ENCODE measurements around the gene CCT2. TPM values are rescaled to one million over a fixed set of nuclear protein-coding genes. Genes with fewer than 3 reads are reported as not detected.

CCT2 gene
- total and polyA plus RNA-seq, 2 of the 13 experiments (the other 11 are each of a cell fraction or from before 2014, with no cell fraction given), result 209 to 388 TPM

DNA sequence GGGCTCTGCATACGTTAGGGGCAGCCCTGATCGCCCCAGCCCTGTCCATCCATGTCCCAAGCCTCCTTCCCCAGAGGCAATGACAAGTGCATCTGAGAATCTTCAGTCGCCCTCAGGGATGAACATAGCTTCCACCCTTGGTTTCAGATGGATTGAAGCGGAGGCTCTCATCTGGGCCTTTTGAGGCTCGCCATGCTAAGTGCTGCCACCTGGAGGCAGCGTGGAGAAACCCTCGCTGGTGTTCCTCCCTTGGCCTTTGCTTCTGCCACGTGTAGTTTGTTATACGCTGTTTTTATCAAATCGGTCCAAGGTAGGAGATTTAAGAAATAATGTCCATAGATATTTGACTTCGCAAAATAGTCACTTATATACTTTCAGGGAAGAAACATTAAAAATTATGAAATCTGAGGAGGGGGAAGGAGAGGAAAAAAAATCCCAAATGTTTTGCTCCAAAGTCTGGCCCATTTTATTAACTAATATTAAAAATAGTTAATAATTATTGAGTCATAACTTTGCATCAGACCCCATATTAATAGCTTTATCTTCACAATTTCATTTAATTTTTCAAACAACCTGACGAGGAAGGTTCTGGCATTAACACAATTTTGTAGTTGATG, 54.2 kb downstream of the CCT2 start (continued):
- TF ChIP-seq, protein P1, sequence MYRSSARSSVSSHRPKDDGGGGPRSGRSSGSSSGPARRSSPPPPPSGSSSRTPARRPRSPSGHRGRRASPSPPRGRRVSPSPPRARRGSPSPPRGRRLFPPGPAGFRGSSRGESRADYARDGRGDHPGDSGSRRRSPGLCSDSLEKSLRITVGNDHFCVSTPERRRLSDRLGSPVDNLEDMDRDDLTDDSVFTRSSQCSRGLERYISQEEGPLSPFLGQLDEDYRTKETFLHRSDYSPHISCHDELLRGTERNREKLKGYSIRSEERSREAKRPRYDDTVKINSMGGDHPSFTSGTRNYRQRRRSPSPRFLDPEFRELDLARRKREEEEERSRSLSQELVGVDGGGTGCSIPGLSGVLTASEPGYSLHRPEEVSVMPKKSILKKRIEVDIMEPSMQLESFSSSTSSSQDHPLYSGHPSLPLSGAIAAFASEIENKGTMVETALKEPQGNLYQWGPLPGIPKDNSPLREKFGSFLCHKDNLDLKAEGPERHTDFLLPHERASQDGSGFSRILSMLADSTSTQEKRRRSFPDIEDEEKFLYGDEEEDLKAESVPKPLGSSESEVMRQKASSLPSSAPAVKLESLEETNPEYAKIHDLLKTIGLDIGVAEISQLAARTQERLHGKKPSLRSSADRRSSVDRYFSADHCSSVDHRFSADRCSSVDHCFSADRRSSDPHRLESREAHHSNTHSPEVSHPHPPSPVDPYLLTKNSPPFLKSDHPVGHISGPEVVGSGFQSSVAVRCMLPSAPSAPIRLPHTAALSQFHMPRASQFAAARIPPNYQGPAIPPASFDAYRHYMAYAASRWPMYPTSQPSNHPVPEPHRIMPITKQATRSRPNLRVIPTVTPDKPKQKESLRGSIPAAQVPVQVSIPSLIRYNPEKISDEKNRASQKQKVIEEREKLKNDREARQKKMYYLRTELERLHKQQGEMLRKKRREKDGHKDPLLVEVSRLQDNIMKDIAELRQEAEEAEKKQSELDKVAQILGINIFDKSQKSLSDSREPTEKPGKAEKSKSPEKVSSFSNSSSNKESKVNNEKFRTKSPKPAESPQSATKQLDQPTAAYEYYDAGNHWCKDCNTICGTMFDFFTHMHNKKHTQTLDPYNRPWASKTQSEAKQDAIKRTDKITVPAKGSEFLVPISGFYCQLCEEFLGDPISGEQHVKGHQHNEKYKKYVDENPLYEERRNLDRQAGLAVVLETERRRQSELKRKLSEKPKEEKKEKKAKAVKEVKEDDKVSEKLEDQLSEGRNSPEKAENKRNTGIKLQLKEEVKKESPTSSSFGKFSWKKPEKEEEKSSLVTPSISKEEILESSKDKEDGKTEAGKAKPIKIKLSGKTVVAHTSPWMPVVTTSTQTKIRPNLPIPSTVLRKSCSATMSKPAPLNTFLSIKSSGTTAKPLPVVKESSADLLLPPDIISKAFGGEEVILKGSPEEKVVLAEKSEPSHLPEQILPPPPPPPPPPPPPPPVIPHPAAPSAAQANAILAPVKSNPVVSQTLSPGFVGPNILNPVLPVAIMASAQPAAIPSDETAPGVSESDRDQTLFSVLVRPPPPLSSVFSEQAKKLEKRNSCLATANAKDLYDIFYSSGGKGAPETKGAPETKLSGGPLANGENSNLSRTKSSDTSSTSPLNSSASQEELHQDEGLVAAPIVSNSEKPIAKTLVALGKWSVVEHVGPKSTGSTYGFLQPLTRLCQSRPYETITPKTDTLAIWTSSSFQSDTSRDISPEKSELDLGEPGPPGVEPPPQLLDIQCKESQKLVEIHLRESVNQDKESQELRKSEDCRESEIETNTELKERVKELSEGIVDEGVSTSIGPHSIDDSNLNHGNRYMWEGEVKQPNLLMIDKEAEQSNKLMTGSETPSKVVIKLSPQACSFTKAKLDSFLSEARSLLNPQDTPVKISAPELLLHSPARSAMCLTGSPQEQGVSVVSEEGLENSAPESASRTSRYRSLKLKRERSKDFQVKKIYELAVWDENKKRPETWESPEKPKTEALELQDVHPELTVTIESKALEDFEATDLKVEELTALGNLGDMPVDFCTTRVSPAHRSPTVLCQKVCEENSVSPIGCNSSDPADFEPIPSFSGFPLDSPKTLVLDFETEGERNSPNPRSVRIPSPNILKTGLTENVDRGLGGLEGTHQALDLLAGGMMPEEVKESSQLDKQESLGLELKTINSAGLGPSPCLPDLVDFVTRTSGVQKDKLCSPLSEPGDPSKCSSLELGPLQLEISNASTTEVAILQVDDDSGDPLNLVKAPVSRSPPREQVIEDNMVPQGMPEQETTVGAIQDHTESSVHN (CRISPR knock-in tag; IDR thresholded peaks at IDR 0.05), result no peak
- TF ChIP-seq MAF1 (CRISPR knock-in tag; IDR thresholded peaks at IDR 0.05; ENCODE audit: borderline replicate concordance) (no peak), ZFX (CRISPR knock-in tag; IDR thresholded peaks at IDR 0.05; ENCODE audit: low read depth) (0 out of 2 replicates have a peak, but pooled peaks have one; percentile 35), MEIS2 (CRISPR knock-in tag; IDR thresholded peaks at IDR 0.05) (no peak), ZNF574 (CRISPR knock-in tag; IDR thresholded peaks at IDR 0.05) (0 out of 2 replicates have a peak, but pooled peaks have one; percentile 24), BCLAF1 (IDR thresholded peaks at IDR 0.05) (no peak), KDM2A (CRISPR knock-in tag; IDR thresholded peaks at IDR 0.05; ENCODE audit: borderline replicate concordance, low read depth) (0 out of 2 replicates have a peak, but pooled peaks have one; percentile 39), ZNF615 (CRISPR knock-in tag; IDR thresholded peaks at IDR 0.05; ENCODE audit: borderline replicate concordance) (no peak)
- TF ChIP-seq, protein P2, sequence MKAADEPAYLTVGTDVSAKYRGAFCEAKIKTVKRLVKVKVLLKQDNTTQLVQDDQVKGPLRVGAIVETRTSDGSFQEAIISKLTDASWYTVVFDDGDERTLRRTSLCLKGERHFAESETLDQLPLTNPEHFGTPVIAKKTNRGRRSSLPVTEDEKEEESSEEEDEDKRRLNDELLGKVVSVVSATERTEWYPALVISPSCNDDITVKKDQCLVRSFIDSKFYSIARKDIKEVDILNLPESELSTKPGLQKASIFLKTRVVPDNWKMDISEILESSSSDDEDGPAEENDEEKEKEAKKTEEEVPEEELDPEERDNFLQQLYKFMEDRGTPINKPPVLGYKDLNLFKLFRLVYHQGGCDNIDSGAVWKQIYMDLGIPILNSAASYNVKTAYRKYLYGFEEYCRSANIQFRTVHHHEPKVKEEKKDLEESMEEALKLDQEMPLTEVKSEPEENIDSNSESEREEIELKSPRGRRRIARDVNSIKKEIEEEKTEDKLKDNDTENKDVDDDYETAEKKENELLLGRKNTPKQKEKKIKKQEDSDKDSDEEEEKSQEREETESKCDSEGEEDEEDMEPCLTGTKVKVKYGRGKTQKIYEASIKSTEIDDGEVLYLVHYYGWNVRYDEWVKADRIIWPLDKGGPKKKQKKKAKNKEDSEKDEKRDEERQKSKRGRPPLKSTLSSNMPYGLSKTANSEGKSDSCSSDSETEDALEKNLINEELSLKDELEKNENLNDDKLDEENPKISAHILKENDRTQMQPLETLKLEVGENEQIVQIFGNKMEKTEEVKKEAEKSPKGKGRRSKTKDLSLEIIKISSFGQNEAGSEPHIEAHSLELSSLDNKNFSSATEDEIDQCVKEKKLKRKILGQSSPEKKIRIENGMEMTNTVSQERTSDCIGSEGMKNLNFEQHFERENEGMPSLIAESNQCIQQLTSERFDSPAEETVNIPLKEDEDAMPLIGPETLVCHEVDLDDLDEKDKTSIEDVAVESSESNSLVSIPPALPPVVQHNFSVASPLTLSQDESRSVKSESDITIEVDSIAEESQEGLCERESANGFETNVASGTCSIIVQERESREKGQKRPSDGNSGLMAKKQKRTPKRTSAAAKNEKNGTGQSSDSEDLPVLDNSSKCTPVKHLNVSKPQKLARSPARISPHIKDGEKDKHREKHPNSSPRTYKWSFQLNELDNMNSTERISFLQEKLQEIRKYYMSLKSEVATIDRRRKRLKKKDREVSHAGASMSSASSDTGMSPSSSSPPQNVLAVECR (CRISPR knock-in tag; IDR thresholded peaks at IDR 0.05; ENCODE audit: borderline replicate concordance), result no peak
